SK-N-DZ (cell line): ENCODE measurements around the gene CDK2AP2.
"Not testable (repeated sequence)": the region's sequence is repeated elsewhere in the genome, so short reads cannot be mapped to it uniquely, and the experiment has no call there.

Source experiments
- DNase-seq: peaks from one replicate; pipeline ENCODE4 v3.0.0-alpha.2; 2015; ENCODE audit warnings: low spot score

CDK2AP2 gene

DNA sequence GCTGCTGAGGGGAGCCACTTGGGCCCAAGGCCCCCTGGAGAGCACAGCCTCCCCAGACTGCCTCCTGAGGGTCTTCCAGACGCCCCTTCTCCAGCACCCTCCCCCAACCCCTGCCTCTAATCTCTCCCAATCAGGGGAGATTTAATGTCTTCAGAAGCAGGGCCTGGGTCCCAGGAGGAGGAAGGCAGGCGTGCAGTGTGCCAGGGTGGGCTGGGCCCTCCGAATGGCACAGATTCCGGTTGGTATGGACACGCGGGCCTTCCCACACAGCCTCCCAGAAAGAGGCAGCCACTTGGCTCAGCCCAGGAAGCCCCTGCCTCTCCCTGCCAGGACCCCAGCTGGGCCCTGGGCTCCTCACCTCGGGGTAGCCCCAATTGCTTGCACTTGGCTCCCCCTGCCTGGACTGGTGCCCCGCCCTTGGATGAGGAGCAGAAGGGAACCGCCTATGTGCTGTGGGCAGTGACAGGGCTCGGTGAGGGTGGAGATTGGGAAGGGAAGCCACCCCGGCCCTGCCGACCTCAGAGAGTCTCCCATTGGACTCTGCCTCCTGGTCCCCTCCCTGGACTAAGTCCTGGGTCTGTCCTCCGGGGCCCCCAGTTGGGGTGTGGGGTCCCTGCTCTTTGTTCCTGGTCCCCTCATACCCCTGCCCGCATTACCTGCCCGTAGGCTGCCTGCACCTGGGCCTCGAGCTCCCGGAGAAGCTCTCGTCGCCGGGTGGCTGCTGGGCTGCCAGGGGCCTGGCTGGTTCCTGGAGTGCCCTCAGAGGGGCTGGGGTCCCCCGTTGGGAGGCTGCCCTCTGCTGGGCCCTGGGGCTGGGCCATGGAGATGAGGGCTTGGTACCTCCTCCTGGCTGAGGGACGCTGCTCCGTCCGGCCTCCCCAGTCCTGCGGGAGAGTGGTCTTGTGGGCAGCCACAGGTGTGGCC lies 15.9 kb upstream of the CDK2AP2 start:
- no peak for DNase-seq

DNA sequence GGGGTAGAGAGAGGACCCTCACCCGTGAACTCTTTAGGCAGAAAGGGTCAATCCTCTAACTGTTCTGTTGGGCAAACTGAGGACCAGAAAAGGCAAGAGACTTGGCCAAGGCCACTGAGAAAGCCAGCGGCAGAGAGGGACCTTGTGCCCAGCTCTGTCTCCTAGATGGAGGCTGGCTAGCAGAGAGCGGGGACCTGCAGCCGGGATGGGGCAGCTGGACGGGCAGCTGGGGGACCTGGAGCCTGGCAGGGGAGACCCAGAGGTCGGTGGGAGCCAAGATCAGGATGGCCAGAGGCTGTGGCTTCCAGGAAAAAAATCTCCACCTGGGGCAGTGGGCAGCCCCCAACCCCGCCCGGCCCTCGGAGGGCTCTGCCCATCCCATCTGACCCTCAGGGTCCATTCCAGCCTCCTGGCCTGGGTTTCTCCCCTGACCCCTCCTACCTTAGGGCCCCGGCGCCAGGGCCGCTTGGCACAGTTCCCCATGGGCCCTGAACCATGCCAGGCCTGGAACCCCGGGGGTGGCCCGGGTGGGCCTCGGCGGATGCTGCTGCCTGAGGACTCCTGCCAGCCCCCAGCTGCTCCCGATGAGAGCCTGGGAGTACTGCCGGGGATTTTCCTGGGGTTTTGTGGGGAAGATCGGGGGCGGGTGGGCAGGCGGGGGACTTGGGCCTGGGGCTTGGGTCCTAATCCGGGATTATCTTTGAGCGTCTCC lies 15.0 kb upstream of the CDK2AP2 start, which contains the start of gene CABP2:
Gene CABP2 (minus strand): TSS at position 603 of the 712 bp plus-strand sequence. CDS start 120 bp downstream, at position 483.
- no peak for DNase-seq

DNA sequence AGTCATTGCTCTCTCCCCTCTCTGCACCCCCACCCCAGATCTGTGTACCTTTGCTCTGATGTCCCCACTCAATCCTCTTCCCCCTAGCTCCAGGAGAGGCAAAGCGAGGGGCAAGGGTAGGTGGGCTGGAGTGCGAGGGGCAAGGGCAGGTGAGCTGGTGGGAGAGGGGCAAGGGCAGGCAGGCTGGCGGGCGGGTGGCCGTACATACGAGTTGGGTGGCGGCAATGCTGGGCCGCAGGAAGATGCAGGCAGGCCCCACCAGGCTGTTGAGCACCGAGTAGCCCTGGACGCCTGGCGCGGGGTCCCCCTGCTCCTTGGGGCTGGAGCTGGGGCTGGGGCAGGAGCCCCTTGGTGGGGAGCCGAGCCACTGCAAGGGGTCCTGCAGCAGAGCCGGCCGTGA lies 14.4 kb upstream of the CDK2AP2 start:
- DNase-seq, result no peak

DNA sequence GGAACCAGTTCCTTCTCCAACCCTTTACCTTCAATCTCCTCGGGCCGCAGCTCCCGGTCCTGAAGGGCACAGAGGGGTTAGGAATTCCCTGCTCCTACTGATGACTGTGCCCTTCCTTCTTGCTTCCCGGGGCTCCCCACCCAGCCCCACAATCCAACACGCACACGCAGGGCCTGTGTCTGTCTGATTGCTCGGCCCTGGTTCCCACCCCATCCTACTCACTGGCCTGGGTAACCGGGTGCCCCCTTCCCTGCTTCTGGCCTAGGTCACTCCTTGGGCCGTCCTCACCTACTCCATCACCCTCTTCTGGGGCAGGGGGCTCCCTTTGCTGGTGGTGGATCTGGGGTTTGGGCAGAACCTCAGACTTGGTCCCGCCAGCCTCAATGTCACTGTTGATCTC lies 14.0 kb upstream of the CDK2AP2 start:
- DNase-seq, result no peak

DNA sequence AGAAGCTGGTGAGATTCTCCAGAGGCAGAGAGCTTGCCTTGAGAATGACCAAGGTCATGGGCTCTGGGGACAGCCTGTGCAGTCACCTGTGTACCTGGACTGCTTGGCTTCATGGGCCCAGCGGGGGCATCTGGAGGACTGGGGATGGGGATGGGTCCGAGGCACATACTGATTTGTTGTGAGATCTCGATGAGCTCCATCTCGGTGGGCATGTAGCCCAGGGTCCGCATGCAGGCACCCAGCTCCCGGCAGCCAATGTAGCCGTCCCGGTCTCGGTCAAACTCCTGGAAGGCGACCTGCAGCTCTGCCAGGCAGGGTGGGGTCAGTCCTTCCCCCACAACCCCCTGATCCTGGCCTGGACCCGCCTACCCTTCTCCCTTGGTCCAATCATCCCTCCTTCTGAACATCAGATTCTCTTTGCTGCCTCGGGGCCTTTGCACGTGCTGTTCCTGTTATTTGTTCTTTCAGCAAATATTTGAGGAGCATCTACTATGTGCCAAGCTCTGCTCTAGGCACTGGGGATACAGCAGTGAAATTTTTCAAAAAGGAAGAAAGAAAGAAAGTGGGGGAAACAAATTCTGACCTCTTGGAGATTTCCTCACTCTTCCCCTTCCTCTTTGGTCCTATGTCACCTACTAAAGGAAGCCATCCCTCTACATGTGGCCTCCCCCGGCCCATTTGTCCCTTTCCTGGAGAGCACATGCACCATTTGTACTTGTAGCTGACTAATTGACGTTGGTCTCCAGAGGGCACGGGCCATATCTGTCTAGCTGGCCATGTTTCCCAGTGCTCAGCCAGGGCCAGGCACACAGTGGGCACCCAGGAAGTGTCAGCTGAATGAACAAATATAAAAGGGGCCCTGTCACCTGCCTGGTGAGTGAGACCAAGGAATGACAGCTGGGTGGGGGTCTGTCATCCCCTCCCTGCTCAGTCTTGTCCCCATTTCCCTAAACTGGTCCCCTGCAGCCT lies 13.2 kb upstream of the CDK2AP2 start:
- no peak for DNase-seq

DNA sequence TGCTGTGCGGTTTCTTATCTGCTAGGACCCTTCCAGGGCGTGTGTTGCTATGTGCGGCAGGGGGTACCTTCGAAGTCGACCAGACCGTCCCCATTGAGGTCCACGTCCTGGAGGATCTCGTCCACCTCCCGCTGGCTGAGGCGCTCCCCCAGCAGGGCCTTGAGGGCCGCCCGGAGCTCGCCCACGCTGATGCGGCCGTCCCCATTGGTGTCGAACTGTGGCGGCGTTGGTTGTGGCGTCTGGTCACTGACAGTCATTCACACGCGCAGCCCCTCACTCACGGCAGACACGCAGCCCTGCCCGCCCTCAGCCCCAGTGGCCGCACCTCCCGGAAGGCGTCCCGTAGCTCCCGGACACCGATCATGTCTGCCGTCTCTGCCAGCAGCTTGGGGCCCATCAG lies 11.8 kb upstream of the CDK2AP2 start:
- DNase-seq, result no peak

DNA sequence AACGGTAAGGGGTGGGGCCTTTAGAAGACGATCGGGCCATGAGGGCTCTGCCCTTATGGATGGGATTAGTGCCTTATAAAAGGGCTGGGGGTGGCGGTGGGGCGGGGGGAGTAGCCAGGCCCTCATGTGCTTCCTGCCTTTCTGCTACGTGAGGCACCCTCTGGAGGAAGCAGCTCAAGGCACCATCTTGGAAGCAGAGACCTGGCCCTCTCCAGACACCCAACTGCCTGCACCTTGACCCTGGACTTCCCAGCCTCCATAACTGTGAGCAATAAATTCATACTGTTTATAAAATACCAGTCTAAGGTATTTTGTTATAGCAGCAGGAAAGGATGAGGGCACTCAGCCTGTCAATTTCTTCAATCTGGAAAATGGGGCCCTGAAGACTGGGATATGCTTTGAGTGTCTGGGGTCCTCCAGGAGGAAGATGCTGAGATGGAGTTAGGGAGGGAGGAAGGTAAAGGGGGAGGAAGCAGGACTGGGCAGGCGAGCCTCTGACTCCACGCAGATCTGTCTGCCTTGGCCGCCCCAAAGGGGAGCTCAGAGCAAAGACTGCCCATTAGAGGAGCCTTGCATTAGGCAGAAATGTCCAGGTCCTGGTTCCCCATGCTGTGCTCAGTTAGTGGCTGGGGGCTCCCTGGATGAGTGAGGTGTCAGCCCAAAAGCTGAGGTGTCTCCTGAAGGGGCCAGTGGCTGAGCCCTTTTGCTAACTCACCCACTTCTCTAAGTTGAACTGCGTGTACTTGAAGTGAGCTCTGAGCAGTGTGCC lies 10.0 kb upstream of the CDK2AP2 start:
- no peak for DNase-seq

- no peak for DNase-seq
These were observed 8.8 kb upstream of the CDK2AP2 start for GRCh38 chr11:67516806-67517205.

- DNase-seq, result no peak
These were observed 6.2 kb upstream of the CDK2AP2 start for GRCh38 chr11:67514116-67514515.

- not testable (repeated sequence) for DNase-seq
These were observed 3.6 kb upstream of the CDK2AP2 start for GRCh38 chr11:67511558-67511957.

- no peak for DNase-seq
These were observed 2.0 kb upstream of the CDK2AP2 start for GRCh38 chr11:67510023-67510345.

DNA sequence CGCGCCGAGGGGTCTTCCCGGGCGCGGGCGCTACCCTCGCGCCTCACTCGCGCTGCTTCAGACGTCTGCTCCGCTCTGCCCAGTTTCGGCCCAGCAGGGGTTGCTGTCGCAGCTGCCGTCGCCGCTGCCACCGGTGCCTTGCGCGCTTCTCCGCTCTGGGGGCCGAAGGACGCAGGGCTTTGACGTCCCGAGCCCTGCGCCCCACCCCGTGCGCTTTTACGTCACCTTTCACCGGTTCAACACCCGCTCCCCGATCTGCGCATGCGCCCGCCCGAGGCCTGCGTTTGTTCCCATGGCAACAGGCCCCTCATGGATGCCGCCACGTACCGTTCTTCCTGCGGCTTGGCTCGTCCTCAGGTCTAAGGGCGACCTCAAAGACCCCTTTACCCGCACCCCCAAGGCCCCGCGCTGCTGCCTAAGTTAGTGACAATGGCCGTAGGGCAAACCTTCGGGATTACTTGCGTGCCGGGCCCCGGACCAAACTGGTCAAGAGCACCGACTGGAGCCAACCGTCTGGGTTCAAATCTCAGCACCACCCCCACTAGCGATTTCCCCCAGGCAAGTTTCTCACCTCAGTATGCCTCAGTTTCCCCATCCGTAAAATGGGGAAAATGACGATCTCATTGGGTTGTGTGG lies 642 bp upstream of the CDK2AP2 start:
- peak; percentile 97 for DNase-seq

DNA sequence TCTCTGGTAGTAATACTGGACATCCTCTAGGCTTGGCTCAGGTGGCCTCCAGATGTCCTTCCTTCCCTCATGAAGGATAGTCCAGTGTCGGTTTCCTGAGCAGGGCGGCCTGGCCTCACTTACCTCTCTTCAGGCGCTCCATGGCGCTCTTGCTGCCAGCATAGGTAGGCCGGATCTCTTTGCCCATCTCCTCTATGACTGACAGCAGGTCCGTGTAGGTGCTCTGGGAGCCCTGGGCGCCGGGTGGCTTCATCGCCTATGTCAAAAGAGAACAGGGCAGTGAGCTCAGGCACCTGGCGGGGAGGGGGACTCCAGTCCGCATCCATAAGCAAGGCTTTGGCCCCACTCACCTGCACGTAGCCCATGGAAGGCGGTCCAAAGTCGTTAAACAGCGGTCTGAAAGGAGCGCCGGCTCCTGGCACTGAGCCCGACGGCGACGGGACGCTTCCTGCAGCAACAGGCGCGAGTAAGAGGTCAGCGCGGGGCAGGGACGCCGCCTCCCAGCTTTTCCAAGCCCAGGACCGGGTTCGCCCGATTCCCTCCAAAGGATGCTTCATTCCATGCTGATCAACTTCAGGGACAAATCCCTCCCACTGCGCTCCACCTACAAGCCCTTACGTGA lies 609 bp downstream of the CDK2AP2 start:
- no peak for DNase-seq

GRCh38 chr11:67506426-67507051 lies 1.4 kb downstream of the CDK2AP2 start:
- DNase-seq, result no peak

DNA sequence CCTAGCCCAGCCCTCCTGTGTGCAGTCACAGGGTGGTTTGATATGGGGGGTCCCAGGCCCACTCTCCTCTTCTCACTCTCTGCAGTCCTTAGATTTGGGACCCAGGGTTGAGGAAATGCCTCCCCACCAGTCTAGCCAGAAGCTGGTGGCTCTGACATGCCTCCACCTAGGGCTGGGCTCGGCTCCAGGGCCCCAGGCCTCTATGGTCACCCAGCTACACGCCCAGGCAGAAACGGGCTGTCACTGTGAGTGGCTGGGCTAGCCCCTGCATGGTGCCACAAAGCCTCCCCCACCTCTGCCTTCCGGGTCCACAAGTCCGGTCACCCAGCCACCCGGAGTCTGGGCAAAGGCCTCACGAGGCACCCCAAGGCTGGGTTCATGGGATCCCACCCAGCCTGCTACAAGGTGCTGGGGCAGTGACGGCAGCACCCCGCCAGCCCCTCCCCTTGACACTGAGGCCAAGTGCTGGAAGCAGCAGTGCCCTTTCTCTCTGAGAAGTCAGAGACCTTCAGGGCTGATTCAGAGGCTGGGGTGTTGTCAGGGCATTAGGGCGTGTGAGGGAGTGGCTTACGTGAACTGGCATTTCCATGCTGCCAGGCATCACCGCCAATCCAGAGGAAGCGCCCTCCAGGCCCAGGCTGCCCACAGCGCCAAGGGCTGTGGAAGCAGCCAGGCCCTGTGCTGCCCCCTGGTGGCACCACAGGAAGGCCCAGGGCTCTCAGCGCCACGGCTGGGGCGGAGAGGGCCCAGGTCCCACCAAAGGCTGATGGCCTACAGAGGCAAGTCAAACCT lies 2.2 kb downstream of the CDK2AP2 start:
- DNase-seq, result peak; percentile 79

GRCh38 chr11:67504950-67505581 lies 2.9 kb downstream of the CDK2AP2 start, which contains the start of gene PITPNM1:
Gene PITPNM1, minus strand, starts transcription at chr11:67505363. Its CDS starts 1,183 bp downstream, at chr11:67504180.
- DNase-seq, result peak; percentile 48

DNA sequence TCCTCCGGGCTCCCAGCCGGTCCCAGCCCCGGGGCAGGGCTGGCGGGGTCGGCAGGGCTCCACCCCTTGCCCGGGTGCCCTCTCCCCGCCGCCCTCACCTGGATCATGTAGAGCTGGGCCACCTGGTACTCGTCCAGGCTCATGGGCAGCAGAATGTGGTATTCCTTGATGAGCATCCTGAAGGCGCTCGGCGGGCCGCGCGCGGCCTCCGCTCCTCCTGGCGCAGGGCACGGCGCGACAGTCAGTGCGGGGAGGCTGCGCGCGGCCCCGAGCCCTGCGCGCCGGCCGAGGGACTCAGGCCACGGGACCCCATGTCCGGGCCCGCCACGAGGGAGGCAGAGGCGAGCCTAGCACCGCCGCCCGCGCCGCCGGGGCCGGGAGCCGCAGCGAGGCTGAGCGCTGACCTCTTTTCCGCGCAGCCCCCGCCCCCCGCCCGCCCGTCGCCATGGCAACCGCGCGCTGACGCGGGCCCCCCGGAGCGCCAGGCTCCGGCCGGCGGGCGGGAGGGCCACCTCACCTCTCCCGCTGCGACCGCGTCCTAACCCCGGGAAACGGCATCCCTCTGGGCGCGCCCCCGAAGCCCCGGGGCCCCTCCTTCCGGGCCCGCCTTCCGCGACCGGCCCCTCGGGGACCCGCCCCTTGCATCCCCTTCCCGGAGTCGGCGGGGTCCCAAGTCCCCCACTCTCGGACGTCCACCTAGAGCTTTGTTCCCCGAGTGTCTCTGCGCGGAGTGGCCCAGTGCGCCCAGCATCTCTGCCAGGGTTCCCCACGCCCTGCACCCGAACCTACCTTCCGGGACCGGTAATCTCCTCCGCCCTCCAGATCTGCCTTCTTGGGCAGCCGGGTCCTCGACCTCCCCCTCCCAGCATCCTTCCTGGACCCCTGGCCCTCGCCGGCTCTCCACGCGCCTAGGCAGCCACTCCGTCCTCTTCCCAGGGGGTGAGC lies 3.7 kb downstream of the CDK2AP2 start:
- DNase-seq, result peak; percentile 36
